ENCODE data around the gene BCLAF3. TPM values are rescaled to one million over a fixed set of nuclear protein-coding genes. Genes with fewer than 3 reads are reported as not detected.

BCLAF3 gene
- total and polyA plus RNA-seq, 2 of the 13 experiments (the other 11 are each of a cell fraction or from before 2014, with no cell fraction given) = 1.5 to 2.7 TPM

GRCh38 chrX:19953145-19953544, 37.7 kb downstream of the BCLAF3 start (continued):
- TF ChIP-seq THYN1 (CRISPR knock-in tag; IDR thresholded peaks at IDR 0.05; ENCODE audit: borderline replicate concordance, low read depth) (no peak), ZNF629 (CRISPR knock-in tag; conservative IDR thresholded peaks at IDR 0.05) (no peak), ZBTB4 (CRISPR knock-in tag; IDR thresholded peaks at IDR 0.05; ENCODE audit: borderline replicate concordance) (no peak)

- POLR2A ChIA-PET = no interaction called here
- in situ Hi-C loops (cut with HindIII; ENCODE audit: extremely low pct_ligation_motif_present, low pct_unique_long_range_greater_than_20kb) = no loop called here
- CTCF ChIA-PET (ENCODE audit: low intra/inter-chr PET ratio, low total read pairs) = no interaction called here
Observed at GRCh38 chrX:19949340-19949739, 41.5 kb downstream of the BCLAF3 start.

More at GRCh38 chrX:19949340-19949739, 41.5 kb downstream of the BCLAF3 start:
- Histone ChIP-seq H3K4me3 (replicated peaks in 1 of 3; ENCODE audit: insufficient read depth in 1 of 3, low read depth in 2 of 3, low read length in 3 of 3) (no peak overlapping the region), H3K79me2 (ENCODE audit: insufficient read depth, low read length) (no peaks in the 10 kb centered on the region), H2AFZ (ENCODE audit: low read length) (no peak overlapping the region), H3K9me3 (ENCODE audit: low read length) (no peaks in the 10 kb centered on the region), H3K36me3 (replicated peaks in 1 of 2; ENCODE audit: control insufficient read depth in 1 of 2, insufficient read depth in 2 of 2, low read length in 2 of 2) (peaks cover 0 to 1% of the 10 kb centered on the region in 2 experiments; a peak in 1 of 5 replicates), H4K20me1 (ENCODE audit: insufficient read depth, low read length) (no peaks in the 10 kb centered on the region), H3K27me3 (ENCODE audit: control insufficient read depth in 1 of 2, insufficient read depth in 2 of 2, low read length in 2 of 2) (no peaks in the 10 kb centered on the region), H3K27ac (ENCODE audit: extremely low read length, insufficient read depth, low read length) (no peak overlapping the region), H3K9ac (ENCODE audit: insufficient read depth, low read depth, low read length) (no peak overlapping the region), H3K4me2 (ENCODE audit: low read depth, low read length) (no peak overlapping the region), H3K4me1 (ENCODE audit: insufficient read depth, low read length) (no peaks in the 10 kb centered on the region)
- DNase-seq (ENCODE audit: low spot score) (no peak), ATAC-seq (no peak), FAIRE-seq (no peak)
- BruUV-seq (replicated peaks) = no TSS peak
- intact Hi-C loops (cut with micrococcal nuclease; ENCODE audit: unreplicated experiment) = no loop called here
- TF ChIP-seq ZNF512B (CRISPR knock-in tag; IDR thresholded peaks at IDR 0.05; ENCODE audit: borderline replicate concordance) = no peak
- TF ChIP-seq MXD3 (CRISPR knock-in tag; IDR thresholded peaks at IDR 0.05) = no peak
- no peak for TF ChIP-seq MATR3 (CRISPR knock-in tag; IDR thresholded peaks at IDR 0.05)
- WGBS (ENCODE audit: low lambda C conversion rate) = 85% methylated on average over 2 of the region's 2 CpGs
